ENCODE measurements around the gene FBXW8. TPM values are rescaled to one million over a fixed set of nuclear protein-coding genes. Genes with fewer than 3 reads are reported as not detected.
A peak's percentile ranks its signal among the peaks of the same experiment; 100 is the strongest.

Gene FBXW8
- total RNA-seq, 1 donor from 2014 or later: 40.0 TPM

DNA sequence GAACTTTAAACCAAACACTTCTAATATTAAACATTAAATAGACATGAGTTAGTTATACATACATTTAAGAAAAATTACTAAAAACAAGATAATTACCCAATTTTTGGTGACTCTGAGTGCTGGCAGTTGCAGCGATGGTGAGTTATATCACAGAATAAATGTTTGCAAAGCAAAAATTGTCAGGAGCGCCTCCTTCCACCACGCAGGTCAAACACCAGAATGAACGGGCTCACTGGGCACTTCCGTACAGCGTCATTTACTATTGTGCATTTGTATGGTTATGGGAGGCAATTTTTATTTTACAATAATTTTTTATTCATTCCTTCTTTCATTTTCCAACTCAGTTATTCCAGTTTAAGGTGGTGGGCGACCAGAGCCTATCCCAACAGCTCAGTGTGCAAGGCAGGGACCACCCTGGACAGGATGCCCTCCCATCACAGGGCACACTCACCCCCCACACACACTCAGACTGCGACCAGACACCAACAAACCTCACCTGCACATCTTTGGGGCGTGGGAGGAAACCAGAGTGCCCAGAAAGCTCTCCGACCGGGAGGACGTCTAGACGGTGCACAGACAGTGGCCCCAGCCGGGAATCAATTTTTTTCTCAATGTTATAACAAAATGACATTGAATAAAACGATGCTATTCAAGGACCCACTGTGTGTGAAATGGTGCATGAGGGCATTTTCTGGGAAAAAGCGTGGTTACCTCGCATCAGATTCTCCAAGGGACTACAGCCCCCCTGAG lies 121.3 kb downstream of the FBXW8 start:
- TF ChIP-seq, protein P1, sequence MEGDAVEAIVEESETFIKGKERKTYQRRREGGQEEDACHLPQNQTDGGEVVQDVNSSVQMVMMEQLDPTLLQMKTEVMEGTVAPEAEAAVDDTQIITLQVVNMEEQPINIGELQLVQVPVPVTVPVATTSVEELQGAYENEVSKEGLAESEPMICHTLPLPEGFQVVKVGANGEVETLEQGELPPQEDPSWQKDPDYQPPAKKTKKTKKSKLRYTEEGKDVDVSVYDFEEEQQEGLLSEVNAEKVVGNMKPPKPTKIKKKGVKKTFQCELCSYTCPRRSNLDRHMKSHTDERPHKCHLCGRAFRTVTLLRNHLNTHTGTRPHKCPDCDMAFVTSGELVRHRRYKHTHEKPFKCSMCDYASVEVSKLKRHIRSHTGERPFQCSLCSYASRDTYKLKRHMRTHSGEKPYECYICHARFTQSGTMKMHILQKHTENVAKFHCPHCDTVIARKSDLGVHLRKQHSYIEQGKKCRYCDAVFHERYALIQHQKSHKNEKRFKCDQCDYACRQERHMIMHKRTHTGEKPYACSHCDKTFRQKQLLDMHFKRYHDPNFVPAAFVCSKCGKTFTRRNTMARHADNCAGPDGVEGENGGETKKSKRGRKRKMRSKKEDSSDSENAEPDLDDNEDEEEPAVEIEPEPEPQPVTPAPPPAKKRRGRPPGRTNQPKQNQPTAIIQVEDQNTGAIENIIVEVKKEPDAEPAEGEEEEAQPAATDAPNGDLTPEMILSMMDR (IDR thresholded peaks at IDR 0.05; ENCODE audit: unreplicated experiment): no peak
- no peaks in the 10 kb centered on the region for H3K9me3 Mint-ChIP-seq
- peaks cover 7% of the 10 kb centered on the region for H3K36me3 Mint-ChIP-seq
- H3K4me1 Mint-ChIP-seq: peaks cover 11% of the 10 kb centered on the region
- no peak overlapping the region for H3K27ac Mint-ChIP-seq
- H3K27me3 Mint-ChIP-seq (ENCODE audit: low read depth): peaks cover 2% of the 10 kb centered on the region
- H3K4me3 Mint-ChIP-seq: no peak overlapping the region
- no peak for DNase-seq (ENCODE audit: low spot score in 2 of 2, unreplicated experiment in 2 of 2)

DNA sequence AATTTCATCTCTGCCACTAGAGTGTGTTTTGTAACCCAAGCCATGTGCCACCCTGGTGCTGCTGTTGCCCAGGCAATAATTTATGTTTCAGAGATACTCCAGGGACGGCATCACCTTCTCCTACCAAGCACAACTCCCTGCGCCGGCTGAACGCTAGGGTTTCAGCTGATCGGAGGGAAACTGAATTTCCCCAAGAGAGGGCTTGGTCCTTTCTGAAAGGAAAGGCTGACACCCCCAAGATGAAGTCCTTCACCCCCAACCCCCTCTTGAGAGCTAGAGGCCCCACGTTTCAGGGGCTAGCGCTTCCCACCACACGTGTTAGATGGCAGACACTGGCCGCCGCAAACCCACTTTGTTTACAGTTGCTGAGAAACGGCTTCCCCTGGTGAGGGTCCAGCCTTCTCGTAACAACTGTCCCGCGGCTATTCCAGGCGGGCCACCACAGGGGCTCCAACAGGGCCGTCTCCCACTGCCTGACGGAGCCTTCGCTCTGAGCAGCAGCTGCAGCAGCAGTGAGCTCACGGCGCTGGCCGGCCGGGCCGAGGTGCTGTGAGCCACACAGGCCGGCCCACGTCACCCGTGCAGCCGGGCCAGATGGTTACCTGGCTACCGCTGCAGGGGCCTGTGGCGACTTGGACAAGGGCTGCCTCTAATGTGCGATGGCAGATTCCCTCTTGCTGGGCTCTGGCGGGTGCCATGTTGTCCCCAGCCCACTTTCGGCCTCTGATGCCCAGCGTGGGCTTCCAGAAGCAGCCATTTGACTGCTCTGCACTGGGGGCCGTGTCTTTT lies 122.0 kb downstream of the FBXW8 start:
- no peak for DNase-seq (ENCODE audit: low spot score in 2 of 2, unreplicated experiment in 2 of 2)
- Mint-ChIP-seq H3K4me3 (no peak overlapping the region), H3K27ac (peak overlapping the region; percentile 9), H3K36me3 (peaks cover 7% of the 10 kb centered on the region), H3K27me3 (ENCODE audit: low read depth) (peaks cover 2% of the 10 kb centered on the region), H3K4me1 (peaks cover 16% of the 10 kb centered on the region), H3K9me3 (no peaks in the 10 kb centered on the region)
- TF ChIP-seq, protein P1 (IDR thresholded peaks at IDR 0.05; ENCODE audit: unreplicated experiment): no peak

DNA sequence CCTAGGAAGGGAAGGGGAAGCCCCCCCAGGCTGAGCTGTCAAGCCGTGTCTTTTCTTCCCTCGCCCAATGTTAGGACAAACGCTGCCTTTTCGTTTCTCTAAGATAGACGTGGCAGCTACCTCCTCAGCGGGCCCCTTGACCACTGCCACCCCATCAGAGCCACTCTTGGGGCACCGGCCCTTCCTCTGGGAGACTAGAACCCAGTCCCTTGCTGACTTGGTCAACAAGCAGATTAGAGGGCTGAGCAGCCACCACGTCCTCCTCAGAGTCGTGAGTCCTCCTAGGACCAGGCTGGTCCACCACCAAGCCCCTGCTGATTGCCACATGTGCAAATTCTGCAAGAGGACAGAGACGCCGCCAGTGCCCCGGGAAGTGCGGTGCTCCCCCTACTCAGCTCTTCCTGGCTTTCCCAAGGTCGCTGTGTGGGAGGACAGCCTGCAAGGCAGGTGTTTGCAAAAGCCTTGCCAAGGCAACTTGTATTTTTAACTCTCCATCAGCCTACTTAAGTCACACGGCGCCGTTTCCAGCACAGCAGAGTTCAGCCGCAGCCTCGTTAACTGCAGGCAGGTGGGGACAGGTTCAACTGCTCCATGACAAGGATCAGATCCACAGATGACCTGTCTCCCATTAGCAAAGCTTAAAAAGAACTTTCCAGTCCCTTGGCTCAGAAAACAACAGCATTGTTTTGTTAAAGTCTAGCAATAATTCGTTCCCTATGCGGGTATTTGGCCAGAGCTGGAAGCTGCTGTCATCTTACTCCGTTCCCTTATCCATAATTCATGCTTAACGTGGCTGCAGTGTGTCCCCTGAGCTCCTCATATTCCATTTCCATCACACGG lies 122.9 kb downstream of the FBXW8 start:
- peaks cover 5% of the 10 kb centered on the region for H3K36me3 Mint-ChIP-seq
- TF ChIP-seq, protein P1 (IDR thresholded peaks at IDR 0.05; ENCODE audit: unreplicated experiment): no peak
- H3K27me3 Mint-ChIP-seq (ENCODE audit: low read depth): peaks cover 2% of the 10 kb centered on the region
- H3K4me3 Mint-ChIP-seq: no peak overlapping the region
- DNase-seq (ENCODE audit: low spot score in 2 of 2, unreplicated experiment in 2 of 2): no peak
- peaks cover 16% of the 10 kb centered on the region for H3K4me1 Mint-ChIP-seq
- H3K27ac Mint-ChIP-seq: no peak overlapping the region
- no peaks in the 10 kb centered on the region for H3K9me3 Mint-ChIP-seq

DNA sequence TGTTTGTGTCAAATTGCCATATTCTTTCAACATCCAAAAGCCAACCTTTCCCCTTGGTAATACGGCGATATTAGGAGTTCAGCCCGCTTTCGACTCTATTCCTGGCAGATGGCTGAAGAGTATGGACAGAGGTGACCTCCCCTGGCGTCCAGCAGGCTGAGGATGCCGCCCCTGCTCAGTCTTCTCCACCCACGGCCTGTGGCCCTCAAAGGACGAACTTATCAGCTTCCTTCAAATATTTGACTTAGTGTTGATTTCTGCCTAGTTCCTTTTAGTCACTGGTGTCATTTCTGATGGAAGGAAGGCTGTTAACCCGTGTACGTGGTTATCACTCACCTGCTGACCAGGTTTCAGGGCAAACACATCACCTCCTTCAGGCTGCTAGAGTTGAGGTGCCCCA lies 123.5 kb downstream of the FBXW8 start:
- H3K9me3 Mint-ChIP-seq: no peaks in the 10 kb centered on the region
- peaks cover 2% of the 10 kb centered on the region for H3K27me3 Mint-ChIP-seq (ENCODE audit: low read depth)
- H3K27ac Mint-ChIP-seq: no peak overlapping the region
- TF ChIP-seq, protein P1 (IDR thresholded peaks at IDR 0.05; ENCODE audit: unreplicated experiment): no peak
- no peak for DNase-seq (ENCODE audit: low spot score in 2 of 2, unreplicated experiment in 2 of 2)
- H3K4me3 Mint-ChIP-seq: no peak overlapping the region
- peaks cover 5% of the 10 kb centered on the region for H3K36me3 Mint-ChIP-seq
- H3K4me1 Mint-ChIP-seq: peaks cover 16% of the 10 kb centered on the region

DNA sequence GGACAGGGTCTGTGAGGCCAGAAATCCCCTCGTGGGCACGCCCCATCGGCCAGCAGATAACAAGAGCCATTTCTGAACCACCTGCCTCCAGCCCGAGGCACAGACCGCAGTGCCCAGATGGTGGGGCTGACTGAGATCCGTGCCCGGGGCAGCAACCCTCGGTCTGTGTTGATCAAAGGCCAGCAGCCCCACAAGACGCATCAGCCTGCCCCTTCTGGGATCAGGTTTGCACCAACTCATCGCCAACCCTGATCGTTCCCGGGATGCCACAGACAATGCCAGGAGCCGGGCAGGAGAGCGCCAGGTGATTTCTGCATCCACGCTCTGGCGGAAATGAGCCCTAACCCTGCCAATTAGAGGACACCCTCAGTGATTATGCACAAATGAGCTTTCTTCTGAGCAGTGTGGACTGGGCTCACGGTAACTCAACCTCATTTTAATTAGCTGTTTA lies 124.0 kb downstream of the FBXW8 start:
- peaks cover 2% of the 10 kb centered on the region for H3K27me3 Mint-ChIP-seq (ENCODE audit: low read depth)
- H3K36me3 Mint-ChIP-seq: peaks cover 5% of the 10 kb centered on the region
- no peak overlapping the region for H3K27ac Mint-ChIP-seq
- peaks cover 16% of the 10 kb centered on the region for H3K4me1 Mint-ChIP-seq
- no peak for DNase-seq (ENCODE audit: low spot score in 2 of 2, unreplicated experiment in 2 of 2)
- no peaks in the 10 kb centered on the region for H3K9me3 Mint-ChIP-seq
- H3K4me3 Mint-ChIP-seq: no peak overlapping the region
- TF ChIP-seq, protein P1 (IDR thresholded peaks at IDR 0.05; ENCODE audit: unreplicated experiment): no peak
